GM11168 (cell line): ENCODE results near the gene MYLK2.

Experiments
- in situ Hi-C: fragments of 300-500 bp; cut with MboI; formaldehyde crosslinking; loops from one replicate; pipeline ENCODE4 v1.12.0; 2022; ENCODE audit warnings: low sequenced_read_pairs; ENCODE audit not compliant: unreplicated experiment

MYLK2 gene

DNA sequence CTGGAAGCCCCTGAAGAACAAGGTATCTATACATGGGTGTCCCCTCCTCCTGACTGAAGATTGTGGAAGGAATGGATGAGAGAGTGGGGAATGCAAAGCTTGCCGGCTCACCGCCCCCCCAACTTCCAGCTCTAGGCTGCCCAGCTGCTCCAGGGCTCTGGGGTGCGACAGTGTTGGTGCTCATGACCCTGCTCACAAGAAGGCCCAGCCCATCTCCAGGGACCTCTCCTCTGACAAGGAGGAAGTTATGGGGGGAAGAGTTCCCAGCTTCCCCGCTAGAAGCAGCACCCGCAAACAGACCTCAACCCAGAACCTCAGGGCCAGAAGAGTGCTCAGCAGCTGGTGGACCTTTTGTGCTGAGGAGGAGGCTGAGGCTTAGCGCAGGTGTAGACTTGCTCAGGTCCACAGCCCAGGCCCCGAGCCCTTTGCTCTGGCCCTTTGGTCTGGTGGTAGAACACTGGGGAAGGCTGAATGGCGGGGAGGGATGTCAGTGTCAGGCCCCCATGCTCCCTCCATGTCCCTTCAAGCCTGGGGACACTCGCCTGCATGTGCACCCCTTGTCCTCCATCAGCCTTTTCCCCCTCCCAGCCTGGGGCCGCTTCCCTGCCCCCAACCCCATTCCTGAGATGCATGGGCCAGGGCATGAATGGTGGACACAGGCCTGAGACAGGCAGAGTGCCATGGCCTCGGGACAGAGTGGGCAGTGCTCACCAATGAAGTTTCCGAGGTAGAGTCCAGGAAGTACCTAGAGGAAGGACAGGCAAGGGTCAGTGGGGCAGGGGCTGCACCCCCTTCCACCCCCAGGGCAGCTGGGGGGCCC is 49.9 kb downstream of the MYLK2 start:
- in situ Hi-C loops = no loop called here

- in situ Hi-C loops = no loop called here
Measured at GRCh38 chr20:31869673-31869941, 50.5 kb downstream of the MYLK2 start.

- in situ Hi-C loops = no loop called here
Measured at GRCh38 chr20:31869942-31870725, 51.0 kb downstream of the MYLK2 start, which contains the start of the genes DUSP15 and TTLL9. Gene DUSP15, minus strand, starts transcription at chr20:31870527. Its CDS starts 190 bp downstream, at chr20:31870337. Gene TTLL9, plus strand, starts transcription at chr20:31870634. Its CDS starts 493 bp downstream, at chr20:31871127.

DNA sequence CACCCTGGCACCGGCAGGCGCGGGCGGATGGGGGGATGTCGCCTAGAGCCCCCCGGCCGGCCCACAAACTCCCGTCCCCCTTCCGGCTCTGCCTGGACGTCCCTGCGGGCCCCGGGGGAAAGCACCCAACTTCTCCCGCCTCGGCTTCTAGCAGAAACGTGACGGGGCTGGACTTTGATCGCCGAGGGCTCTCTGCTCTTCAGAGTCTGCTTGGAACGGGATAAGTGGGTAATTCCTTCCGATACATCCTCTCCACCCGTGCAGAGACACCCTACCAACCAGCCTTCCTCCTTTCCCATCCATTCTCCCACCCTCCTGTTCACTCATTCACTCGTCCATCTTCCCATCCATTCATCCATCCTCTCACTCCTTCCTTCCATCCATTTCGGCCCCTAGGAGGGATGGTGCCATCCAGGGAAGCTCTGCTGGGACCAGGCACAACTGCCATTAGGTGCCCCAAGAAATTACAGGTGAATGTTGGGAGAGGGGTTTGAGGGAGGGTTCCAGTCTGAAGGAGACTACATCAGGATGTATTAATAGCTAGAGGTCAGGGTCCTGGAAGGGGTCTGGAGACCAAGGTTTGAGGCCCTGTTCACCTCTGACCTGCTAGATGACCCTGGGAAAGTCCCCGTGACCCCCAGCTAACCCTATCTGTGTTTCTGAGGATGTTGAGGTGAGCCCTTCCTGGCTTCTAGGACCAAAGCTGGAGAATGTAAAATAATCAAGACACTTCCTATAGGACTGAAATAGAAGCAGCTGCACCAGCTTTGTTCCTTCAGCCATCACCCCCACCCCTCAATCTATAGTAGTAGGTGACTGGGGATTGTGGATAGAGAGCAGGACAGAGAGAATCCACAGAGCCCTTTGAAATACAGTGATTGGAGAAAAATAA is 51.8 kb downstream of the MYLK2 start:
- in situ Hi-C loops = no loop called here

DNA sequence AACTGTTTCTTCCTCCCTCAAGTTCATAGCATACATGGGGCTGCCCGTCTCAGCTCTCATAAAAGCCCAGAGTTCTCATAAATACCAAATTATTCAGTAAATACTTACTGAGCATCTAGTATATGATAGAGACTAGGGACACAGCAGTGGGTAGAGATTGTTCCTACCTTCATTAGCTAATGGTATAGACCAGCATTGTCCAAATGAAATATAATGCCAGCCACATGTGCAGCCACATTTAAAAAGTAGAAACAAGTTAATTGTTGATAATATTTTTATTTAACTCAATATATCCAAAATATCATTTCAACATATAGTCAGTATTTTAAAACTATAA is 52.4 kb downstream of the MYLK2 start:
- in situ Hi-C loops = no loop called here

GRCh38 chr20:31872406-31872805 is 53.2 kb downstream of the MYLK2 start:
- in situ Hi-C loops = no loop called here

DNA sequence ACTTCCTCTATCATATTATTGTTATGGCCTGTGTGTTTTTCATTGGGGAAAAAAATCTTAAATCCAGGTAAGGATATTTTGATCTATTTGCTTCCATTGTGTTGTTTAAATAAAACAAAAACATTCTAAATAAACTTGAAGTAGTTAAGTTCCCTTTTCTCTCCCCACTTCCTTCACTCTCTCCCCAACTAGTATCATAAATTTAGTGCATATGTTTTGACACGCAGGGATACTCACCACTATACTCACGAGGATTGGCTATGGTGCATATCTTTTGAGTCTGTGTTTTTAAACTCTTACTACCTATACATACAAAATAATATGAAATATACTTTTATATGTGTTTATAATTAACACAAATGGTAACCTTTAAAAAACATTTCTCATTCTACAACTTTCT is 56.5 kb downstream of the MYLK2 start:
- in situ Hi-C loops = no loop called here

DNA sequence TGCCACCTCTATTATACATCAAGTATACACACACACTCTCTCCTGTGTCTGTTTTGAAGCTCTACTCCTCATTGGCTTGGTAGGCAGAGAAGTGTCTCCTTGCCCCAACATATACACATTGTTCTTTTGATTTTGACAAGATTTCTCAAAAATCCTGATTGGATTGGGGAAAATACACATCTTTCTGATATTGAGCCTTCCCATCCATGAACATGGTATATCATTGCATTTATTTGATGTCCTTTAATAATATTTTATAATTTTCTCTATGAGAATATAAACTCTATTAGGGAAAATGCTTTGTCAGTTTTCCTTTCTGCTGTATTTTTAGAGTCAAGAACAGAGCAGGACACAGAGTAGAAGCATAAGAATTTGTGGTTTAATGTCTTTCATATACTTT is 58.5 kb downstream of the MYLK2 start:
- in situ Hi-C loops = no loop called here

DNA sequence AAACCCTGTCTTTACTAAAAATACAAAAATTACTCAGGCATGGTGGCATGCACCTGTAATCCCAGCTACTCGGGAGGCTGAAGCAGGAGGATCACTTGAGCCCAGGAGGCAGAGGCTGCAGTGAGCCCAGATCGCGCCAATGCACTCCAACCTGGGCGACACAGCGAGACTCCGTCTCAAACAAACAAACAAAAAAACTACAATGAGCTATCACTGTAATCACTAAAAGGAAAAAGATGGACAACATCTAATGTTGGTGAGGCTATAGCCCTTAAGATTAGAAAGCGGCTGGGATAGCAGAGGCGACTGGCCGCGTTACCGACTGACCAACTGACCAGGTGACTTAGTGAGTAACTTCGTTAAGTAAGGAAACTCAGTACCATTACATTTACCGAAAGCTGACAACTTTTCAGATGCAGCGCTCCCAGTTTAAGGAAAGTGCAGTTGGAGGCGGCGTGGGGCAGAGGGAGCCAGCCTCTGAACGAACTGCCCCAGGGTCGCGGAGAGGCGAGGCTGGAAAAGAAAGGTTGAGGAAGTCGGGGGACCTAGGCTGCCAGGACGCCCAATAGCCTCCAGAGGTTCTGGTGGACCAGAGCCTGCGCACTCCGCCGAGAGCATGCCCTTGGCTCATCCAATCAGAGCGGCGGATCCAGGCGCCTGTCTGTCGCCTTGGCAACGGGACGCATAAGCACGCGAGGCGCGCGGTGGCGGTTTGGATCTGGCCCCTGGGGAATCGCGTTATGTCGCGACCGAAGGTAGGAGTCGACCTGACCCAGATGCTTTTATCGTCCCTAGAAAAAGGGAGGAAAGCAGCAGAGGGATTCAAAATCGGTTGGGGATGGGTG is 60.2 kb downstream of the MYLK2 start:
- in situ Hi-C loops = no loop called here

- in situ Hi-C loops = no loop called here
Measured at GRCh38 chr20:31881945-31882344, 62.8 kb downstream of the MYLK2 start.

GRCh38 chr20:31883829-31884228 is 64.7 kb downstream of the MYLK2 start:
- in situ Hi-C loops = no loop called here
